GM21717 (cell line): ENCODE data around the gene HUS1B.
A peak's percentile ranks its signal among the peaks of the same experiment; 100 is the strongest.
"Not testable (repeated sequence)": the region's sequence is repeated elsewhere in the genome, so short reads cannot be mapped to it uniquely, and the experiment has no call there.

Experiments used
- ATAC-seq: cut with Tn5 transposase; IDR thresholded peaks from one replicate; pipeline ENCODE4 v1.9.1; 2021; ENCODE audit warnings: mild to moderate bottlenecking, moderate library complexity; ENCODE audit not compliant: unreplicated experiment

HUS1B gene

DNA sequence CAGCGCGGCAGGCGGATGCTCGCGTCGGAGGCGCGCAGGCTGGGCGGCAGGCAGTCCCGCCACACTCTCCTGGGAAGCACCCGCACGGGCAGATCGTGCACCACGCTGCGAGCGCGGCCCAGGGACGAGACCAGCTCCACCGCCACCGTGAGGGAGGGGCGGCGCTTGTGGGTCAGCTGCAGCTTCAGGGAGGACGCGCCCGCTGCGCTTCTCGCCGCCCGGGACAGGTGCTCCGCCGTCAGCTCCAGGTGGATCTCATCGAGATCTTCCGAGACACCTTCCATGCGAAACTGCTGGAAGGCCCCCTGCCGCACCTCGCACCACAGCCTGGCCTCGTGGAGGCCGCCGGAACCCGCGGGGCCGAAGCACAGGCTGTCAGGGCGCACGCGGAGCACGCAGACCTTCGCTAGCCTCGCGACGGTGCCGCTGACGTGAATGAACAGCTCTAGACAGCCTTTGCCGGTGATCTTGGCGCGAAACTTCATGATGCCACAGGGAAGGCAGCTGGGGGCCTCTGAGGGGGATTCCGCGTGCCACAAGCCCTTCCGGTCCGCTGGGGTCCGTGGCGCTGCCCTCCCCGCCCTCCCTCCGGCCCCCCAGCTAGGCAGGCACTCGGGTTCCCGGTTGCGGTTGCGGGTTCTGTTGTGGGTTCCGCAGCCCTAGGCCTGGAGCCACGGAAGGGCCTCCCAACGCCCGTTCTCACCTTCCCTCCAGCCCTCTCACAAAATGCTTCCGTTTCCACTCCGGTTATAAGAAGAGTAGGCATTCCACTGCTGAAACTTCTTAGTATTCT, at the start of gene HUS1B:
HUS1B (minus strand) TSS at position 641 of the 793 bp plus-strand sequence; CDS start at position 485, 156 bp downstream.
- no peak for ATAC-seq

DNA sequence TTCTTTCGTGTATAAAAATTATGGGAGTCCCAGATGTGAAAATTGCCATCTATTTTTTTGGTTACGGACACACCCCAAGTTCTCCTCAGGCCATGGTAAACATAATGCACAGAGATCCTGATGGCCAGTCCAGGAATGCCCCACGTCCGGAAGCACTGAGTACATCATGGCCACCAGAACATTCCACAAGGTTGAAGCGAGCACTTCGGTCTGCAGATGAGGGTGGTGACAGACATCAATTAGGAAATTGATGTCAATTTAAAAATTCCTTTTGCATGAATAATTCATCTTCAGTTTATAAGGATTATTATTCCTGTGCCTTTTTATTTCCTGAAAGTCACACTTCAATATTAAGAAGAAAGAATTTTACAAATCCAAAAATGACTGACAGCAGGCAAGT, 49.2 kb upstream of the HUS1B start:
- no peak for ATAC-seq

DNA sequence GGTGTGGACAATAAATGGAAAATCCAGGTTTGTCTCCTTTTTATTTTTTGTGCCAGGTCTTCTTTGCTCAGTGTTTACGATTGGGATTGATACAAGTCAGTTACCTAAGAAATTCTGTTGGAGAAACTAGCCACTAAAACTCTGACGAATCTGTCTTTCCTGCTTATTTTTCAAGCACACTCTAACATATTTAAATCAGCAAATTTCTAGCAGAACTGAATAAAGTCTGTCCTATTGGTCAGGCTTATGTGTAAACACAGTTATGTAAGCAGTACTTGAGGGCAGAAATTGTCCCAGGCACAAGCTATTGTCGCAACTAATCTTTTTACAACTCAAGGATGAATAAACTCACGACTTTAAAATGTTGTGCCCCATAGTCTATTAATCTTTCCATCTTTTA, 48.1 kb upstream of the HUS1B start:
- no peak for ATAC-seq

DNA sequence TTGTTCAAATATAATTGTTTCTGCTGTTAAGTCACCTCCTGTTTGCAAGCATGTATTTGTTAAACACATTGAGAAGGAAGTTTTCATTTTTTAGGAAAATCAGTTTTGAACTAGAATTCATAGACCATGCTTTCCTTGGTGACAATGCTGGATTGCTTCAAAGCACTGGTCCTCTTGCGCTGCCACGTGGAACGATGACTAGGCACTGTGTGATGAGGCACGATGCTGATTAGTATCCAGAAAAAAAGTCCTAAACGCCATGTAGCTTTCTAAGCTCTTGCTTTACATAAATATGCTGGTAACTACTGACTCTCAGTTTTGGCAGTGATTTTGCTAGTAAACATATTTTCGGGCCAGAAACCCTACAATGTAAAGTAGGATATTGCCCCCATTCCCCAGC, 47.1 kb upstream of the HUS1B start:
- ATAC-seq = no peak

DNA sequence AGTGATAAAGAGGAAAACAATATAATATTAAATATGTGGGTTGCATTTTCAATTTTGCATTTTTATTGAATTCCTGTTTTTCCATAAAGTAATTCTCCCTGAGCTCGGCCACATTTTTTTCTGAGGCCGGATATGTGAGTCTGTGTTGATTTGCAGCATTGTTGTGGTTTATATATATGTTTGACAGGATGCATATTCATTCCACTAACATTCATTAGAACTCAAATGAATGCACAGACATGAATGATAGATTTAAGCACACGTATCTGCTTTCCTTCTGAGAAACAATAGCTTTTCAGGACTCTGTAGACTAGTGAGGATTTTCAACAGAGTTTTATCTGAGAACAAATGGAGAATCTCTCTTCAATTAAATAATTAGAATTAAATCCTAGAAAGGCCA, 46.7 kb upstream of the HUS1B start:
- no peak for ATAC-seq

DNA sequence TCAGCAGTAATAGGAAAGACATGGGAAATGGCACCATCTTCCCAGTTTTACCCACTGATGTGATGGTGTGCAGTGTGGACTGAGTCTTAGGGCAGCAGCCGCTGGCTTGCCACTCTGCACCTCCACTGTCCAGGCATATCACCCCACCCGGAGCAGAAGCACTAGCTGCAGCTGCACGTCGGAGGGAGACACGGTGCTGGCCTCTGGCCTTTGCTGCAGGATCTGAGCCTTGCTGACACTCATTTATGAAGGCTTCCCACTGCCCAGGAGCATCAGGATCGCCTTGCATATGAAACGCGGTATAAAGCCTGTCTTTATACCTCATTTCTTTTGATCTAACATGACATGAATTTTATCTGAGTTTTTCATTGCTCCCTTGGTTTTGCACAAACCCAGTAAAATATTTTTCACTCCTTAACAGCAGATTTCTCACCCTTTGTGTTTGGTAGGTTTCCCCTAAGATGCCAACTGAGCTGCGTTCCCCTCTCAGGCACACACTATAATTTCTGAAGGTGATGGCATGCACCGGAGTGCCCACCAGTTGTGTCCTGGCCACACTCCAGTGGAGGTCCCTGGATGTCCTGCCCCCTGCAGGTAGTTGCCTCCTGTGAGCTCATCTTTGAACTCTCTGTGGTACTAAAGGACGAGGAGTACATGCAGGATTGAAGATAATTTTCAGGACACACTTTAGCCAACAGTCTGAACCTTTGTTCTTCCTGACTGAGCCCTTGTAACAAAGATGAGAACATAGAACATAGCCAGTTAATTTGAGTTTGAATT, 45.0 kb upstream of the HUS1B start:
- ATAC-seq = no peak

DNA sequence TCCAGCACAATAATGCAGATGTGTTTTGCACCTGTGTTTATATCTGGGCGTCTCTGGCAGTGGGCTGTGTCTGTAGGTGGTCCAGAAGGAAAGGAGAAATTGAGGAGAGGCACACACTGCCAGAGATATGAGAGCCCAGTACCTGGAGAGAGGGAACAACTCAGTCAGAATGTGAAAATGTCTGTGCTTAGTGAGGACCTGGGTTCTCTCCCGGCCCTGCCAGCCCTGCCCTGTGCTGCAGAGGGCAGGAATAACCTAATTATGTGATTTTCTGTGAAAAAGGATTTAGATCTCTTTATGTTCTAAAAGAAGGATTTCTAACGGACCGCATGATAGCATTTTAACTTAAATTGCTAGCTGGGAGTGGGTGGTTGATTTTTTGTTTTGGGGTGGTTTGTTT, 44.3 kb upstream of the HUS1B start:
- no peak for ATAC-seq

DNA sequence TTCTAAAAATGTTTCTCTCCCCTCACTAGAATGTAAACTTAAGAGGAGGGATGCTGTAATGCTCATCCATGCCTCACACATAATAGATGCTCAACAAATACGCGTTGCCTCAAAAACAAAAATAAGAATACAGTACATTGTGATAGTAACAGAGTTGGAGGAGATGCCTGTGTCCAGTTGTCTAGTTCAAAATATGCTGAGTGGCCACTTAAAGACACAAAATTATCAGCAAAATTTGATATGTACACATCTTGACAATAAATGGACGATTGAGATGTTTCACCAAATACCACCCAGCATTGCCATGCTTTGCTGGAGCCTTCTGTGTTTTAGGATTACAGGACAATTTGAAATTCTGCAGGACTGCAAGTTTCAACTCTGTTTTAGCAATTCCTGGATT, 43.6 kb upstream of the HUS1B start:
- ATAC-seq = no peak

DNA sequence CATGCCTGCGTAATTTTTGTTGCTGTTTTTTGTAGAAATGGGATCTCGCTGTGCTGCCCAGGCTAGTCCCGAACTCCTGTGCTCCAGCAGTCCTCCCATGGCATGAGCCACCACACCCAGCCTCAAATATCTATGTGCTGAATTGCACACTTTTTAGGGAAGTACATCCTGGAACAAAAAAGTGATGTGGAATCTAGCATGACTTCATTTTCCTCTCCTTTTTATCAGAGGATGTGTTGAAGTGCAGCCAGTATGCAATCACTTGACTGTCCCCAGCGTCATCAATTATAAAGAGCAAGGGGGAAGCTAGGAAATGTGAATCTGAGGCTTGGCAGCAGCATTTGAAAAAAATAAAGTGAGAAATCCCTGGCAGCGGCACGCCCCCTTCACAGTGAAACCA, 42.4 kb upstream of the HUS1B start:
- no peak for ATAC-seq

DNA sequence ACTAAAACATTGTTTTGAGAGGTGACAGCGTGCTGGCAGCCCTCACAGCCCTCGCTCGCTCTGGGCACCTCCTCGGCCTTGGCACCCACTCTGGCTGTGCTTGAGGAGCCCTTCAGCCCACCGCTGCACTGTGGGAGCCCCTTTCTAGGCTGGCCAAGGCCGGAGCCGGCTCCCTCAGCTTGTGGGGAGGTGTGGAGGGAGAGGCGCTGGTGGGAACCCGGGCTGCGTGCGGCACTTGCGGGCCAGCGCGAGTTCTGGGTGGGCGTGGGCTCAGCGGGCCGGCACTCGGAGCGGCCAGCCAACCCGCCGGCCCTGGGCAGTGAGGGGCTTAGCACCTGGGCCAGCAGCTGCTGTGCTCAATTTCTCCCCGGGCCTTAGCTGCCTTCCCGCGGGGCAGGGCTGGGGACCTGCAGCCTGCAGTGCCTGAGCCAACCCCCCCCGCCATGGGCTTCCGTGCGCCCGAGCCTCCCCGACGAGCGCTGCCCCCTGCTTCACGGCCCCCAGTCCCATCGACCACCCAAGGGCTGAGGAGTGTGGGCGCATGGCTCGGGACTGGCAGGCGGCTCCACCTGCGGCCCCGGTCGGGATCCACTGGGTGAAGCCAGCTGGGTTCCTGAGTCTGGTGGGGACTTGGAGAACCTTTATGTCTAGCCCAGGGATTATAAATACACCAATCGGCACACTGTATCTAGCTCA, 37.7 kb upstream of the HUS1B start:
- not testable (repeated sequence) for ATAC-seq

DNA sequence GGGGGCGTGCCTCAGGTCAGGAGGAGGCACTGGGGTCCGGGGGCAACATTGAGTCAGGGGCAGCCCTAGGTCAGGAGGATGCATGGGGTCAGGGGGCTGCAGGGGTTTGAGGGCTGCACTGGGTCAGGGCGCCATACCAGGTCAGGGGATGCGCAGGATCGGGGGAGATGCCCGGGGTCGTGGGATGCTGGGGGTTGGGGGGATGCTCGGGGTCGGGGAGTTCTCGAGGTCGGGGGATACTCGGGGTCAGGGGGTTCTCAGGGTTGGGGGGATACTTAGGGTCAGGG, 36.8 kb upstream of the HUS1B start:
- no peak for ATAC-seq

DNA sequence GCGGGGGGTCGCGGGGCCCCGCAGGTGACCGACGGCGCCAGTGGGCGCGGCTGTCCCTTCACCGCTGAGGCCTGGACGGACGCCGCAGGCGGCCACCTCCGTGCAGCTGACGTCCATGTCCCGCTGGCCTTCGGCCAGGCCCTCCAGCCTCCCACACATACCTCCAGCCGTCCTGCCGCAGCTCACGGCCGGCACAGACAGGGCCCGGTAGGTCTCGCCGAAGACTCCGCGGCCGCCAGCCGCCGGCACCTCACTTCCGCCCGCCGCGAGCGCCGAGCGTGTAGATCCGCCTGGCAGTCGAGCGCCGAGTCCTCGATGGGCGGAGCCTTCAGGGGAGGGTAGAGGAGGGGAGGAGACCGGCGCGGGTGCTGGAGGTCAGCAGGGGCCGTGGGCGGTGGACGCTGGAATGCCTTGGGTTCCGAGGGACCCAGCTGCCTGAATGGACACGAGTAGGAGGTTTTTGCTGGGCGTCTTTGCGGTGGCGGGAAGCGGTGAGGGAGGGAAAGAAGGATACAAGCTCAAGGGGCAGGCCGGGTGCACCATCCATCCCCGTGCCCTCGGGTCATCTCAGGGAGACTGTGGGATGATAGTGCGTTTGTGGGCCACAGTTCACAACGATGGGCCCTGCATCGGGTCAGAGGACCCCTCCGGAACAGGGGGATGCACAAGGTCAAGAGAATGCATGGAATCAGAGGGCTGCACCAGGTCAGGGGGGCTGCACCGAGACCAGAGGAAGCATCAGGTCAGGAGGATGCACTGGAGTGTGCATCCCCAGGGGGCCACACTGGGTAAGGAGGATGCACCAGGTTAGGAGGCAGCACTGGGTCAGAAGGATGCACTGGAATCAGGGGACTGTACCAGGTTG, 36.2 kb upstream of the HUS1B start, which contains the start of gene EXOC2:
EXOC2 (minus strand) TSS at position 282 of the 865 bp plus-strand sequence. CDS start 55,321 bp downstream, outside the sequence.
- ATAC-seq = peak; percentile 89

DNA sequence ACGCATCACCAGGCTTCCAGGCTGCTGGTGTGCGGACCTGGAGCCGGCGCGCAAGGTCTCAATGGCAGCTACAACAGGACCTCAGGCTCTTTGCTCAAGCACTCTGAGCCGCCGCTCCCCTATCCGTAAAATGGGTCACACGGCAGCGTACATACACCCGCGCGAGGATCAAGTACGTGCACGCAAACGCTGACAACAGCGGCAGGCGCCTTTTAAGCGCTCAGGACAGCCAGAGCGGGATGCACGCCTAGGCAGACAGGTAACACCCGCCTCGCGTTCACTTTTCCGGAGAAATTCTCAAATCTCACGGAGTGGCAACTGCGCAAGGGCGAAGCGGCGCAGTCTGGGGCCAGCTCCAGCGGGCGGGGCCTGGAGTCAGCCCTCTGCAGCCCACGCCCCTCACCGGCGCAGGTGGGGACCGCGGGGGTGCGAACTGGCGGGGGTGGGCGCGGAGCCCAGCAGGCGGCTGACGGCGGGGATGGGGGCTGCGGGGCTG, 35.5 kb upstream of the HUS1B start:
- peak; percentile 75 for ATAC-seq

DNA sequence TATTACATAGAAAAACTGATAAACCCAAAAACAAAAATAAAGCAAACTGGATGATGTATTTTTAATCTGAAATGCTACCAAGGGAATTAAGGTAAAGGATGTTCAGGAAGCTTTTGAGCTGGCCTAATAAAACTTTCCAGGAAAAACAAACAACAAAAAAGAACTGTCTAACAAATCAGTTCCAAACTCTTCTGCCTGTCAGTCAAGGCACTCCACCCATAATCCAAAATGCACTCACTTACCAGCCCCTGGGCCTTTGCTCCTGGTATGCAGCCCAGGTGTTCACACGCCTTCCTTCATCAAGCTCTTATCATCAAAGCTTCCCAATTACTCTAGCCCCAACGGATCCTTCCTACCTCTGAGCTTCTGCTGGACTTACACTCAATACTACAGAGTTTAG, 32.3 kb upstream of the HUS1B start:
- no peak for ATAC-seq

DNA sequence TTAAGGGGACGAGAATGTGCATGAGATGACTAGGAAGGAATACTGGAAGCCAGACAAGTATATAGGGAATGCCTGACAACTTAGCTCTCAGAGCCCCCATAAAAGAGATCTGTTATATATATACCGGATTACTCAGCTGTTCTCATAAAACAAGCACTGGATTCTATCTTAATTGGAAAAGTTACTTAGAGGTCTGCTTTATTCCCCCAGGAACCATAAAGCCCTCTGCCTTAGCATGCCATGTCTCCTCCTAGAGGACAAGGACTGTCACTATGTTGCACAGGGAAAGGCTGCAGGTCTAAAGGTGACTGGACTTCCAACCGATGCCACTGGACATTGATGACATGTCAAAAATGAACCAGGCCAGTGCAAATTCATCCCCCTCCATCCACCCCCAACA, 29.6 kb upstream of the HUS1B start:
- no peak for ATAC-seq

DNA sequence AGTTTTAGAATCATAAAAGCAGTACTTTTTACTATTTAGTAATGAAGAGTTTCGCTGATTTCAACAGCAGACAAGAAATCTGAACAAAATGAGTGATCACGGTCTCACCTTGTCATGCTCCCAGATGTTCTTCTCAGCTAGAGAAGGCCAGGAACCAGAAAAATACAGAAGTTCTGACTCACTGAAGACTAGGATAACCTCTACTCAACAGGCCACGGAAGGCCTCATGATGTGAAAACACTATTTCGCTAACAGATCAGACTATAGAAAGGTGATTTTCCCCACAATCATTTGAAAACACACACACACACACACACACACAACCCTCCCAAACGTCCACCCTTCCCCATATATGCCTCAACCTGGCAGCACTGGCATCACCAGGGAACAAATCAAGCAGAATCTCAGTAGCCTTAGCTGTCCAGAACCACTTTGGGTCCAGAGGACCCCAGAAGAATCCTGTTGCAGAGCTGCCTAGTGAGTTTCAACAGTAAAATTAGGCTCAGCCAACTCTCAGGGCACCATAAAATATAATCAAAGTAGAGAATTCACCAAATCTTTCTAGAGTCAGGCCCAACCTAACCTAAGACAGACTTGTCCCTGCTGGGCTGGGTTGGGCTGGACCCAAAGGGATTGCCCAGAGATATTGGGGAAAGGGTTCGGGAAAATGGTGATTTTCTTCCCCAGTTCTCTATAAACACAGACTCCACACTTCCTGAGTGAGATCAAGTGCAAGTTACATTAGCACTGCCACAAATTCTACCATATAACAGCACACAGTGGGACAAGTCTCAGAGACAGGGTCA, 28.1 kb upstream of the HUS1B start:
- peak; percentile 85 for ATAC-seq

DNA sequence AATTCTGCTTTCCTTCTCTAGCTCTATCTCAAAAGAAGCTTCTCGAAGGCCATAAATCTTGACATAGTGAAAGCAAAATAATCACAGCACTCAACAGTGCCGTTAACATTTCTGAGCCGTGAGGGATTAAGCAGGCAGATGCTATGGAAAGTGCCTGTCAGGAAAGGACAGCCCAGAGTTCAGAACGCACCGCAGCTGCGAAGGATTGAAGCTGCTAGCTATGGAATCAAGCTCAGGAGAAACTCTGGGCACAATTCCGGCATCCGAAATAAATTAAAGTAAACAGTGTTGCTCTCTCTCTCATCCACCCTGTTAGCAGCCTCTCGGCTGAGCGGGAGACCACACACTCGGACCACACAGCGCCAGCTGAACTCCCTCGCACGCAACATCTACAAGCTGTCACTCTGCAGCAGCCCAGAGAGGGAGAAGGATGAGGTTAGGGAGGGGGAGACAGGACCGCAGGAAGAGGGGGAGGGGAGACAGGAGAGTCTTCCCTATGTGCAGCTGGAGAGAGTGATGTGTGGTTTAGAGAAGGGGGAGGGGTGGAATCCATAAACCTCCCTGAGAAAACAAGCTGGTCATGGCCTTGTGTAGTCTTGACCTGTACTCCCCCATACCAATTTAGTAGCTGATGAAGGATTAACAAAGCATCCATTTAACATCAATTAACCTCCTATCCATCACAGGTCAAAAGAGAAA, 27.0 kb upstream of the HUS1B start:
- no peak for ATAC-seq

DNA sequence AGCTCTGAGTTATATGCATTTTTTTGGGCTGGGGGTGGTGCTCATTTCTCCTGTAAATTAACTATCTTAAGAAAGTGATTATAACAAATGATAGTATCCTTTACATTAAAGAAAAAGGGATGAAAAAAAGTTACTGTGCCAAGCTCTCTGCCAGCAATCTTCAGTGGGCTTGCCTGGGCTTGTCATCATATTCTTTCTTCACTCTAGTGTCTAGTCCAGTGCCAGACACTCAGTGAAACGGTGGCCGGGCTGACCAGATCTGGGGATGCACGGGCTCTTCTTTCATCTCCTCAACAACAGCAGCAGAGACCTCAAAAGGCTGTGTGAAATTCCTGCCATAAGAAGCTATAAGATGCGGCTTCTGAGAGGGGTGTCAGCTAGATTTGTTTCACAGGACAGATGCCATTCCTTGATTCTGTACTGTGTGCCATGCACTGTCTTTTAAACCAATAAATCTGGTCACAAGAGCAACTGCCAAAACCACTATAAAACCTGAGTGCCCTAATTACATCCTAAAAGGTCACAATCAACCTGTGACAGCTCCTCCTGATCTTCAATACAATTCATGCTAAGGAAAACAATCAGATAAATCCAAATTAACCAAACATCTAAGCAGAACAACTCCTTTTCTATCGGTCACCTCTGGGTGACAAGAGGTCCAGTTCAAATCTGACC, 23.9 kb upstream of the HUS1B start:
- no peak for ATAC-seq

DNA sequence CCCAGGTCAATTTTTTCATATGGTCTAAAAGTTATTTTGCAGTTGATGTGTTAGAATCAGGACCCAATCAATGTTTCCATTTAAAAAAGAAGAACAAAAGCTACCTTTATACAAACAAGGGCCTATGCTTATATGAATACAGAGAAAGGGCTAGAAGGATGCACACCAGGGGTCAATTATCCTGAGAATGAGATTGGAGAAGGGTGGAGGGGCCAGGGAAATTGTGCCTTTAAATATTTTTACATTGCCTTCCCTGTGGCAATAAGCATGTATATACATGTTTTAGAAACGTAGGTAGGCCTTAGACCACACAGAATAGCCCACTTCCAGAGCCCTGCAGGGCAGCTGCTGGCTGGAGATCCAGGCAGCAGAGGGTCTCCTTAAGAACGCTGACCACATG, 23.4 kb upstream of the HUS1B start:
- no peak for ATAC-seq
